ENCODE results near the gene NRIP1.

DNA sequence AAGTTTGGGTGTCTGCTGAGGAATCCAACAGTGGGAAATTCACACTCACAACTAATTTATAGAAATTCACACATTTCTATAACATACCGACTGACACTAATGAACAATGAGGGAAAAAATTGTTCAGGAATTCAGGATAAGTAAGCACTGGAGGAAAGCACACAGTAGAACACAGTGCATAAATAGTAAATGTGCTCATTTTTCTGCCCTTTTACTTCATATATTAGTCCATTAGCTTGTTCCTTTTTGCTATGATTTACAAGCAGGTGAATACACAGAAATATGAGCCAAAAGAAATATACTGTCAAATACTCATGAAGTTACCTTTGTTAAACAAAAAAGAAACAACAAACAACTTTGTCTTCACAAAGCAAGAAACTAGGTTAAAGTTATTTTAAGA, 11.3 kb downstream of the NRIP1 start:
- TF ChIP-seq POLR2A (IDR thresholded peaks at IDR 0.05) (no peak), CTCF (IDR thresholded peaks at IDR 0.05) (no peak)

Measured in transverse colon (tissue), 3 donors.